Measurements from ENCODE around the gene SHISAL2B.

- TF ChIP-seq CTCF (IDR thresholded peaks at IDR 0.05) (no peak), EP300 (IDR thresholded peaks at IDR 0.05) (no peak), POLR2AphosphoS5 (IDR thresholded peaks at IDR 0.05) (no peak)
Observed at GRCh38 chr5:64727150-64727549, 36.8 kb downstream of the SHISAL2B start.
